K562 (cell line): ENCODE measurements around the gene CDC42BPB. TPM values are rescaled to one million over a fixed set of nuclear protein-coding genes. Genes with fewer than 3 reads are reported as not detected.

Experiments
- ATAC-seq: fragments of 200-7000 bp; cut with Tn5 transposase; 3 replicates; pipeline ENCODE4 v1.9.1; 2020; ENCODE audit warnings: moderate library complexity
- BruUV-seq: library from RNA; stranded (reverse); fragments of 400-500 nt; replicated peaks from 2 replicates; lab custom pipeline; 2021; lab: Mats Ljungman, UMichigan
- CTCF ChIA-PET: fragments of 300-600 bp; formaldehyde crosslinking; extraction: SDS; loops from one replicate; lab custom pipeline; 2021; ENCODE audit warnings: low intra/inter-chr PET ratio; lab: Yijun Ruan, JAX
- POLR2A ChIA-PET: fragments of 300-600, 350-650 bp; sonication (Branson Sonifier 250); formaldehyde crosslinking; extraction: SDS; loops from one replicate; lab custom pipeline; 2021; ENCODE audit warnings: antibody characterized with exemption, inconsistent platforms; lab: Yijun Ruan, JAX
- DNase-seq, 4 experiments: peaks; one replicate each; pipeline versions ENCODE4 v3.0.0 to v3.0.0-alpha.2; 2011 to 2018; ENCODE audit warnings: low spot score in 3 of 4, mixed read lengths in 3 of 4; ENCODE audit errors: extremely low read depth in 1 of 4
- FAIRE-seq: peaks from 2 replicates; lab custom pipeline; 2011; peaks lifted over from hg19 to GRCh38; lab: Jason Lieb, UNC
- H2AFZ ChIP-seq: 2 replicates; pipeline ENCODE4 v1.6.0; 2011; ENCODE audit warnings: low read depth, low read length, control low read depth, inconsistent platforms
- H3K27ac ChIP-seq: fragments of 200-600 bp; 3 replicates; pipeline ENCODE4 v1.8.0; 2011; ENCODE audit warnings: low read depth, mild to moderate bottlenecking, control low read depth, inconsistent platforms, low read length, moderate library complexity, mixed read lengths; ENCODE audit errors: extremely low read depth
- H3K27me3 ChIP-seq, 2 experiments: fragments of 300-600 bp in 1 of 2; 2 replicates in 1 of 2; 3 replicates in 1 of 2; pipeline versions ENCODE4 v1.6.0 to v1.8.0; 2011; ENCODE audit warnings: inconsistent platforms in 2 of 2, low read length in 2 of 2, mild to moderate bottlenecking in 1 of 2, mixed read lengths in 1 of 2, moderate library complexity in 1 of 2; ENCODE audit not compliant: control insufficient read depth in 2 of 2, insufficient read depth in 2 of 2
- H3K36me3 ChIP-seq: fragments of 300-600 bp; 3 replicates; pipeline ENCODE4 v1.8.0; 2011; ENCODE audit warnings: mild to moderate bottlenecking, low read length, inconsistent platforms; ENCODE audit not compliant: control insufficient read depth, insufficient read depth
- H3K4me1 ChIP-seq, 2 experiments: fragments of 200-600 bp in 1 of 2; replicated peaks in 1 of 2; 2 replicates in 1 of 2; 3 replicates in 1 of 2; pipeline versions ENCODE4 v1.5.1 to v1.8.0; 2011; ENCODE audit warnings: inconsistent platforms in 2 of 2, low read length in 2 of 2, mild to moderate bottlenecking in 1 of 2, mixed read lengths in 1 of 2, moderate library complexity in 1 of 2; ENCODE audit not compliant: control insufficient read depth in 2 of 2, insufficient read depth in 2 of 2
- H3K4me2 ChIP-seq: 2 replicates; pipeline ENCODE4 v1.6.1; 2011; ENCODE audit warnings: low read length, control low read depth, inconsistent platforms, mixed read lengths; ENCODE audit not compliant: insufficient read depth
- H3K4me3 ChIP-seq: fragments of 200-600 bp; sonication (generic), shearing (Covaris generic); 2 replicates; pipeline ENCODE4 v1.5.1; 2016; ENCODE audit warnings: control low read depth, inconsistent platforms
- H3K79me2 ChIP-seq: fragments of 200-600 bp; 3 replicates; pipeline ENCODE4 v1.8.0; 2011; ENCODE audit warnings: low read length, inconsistent platforms; ENCODE audit not compliant: control insufficient read depth, insufficient read depth
- H3K9ac ChIP-seq, 2 experiments: 2 replicates each; pipeline versions ENCODE4 v1.6.0 to v1.6.1; 2011; ENCODE audit warnings: low read depth in 2 of 2, low read length in 2 of 2, control low read depth in 1 of 2, inconsistent platforms in 1 of 2, mild to moderate bottlenecking in 1 of 2, mixed read lengths in 1 of 2; ENCODE audit not compliant: insufficient read depth in 1 of 2
- H3K9me1 ChIP-seq: one replicate; pipeline ENCODE4 v1.6.0; 2011; ENCODE audit warnings: inconsistent platforms, mild to moderate bottlenecking, low read length, moderate library complexity; ENCODE audit not compliant: control insufficient read depth, insufficient read depth
- H3K9me3 ChIP-seq: replicated peaks from 2 replicates; pipeline ENCODE4 v1.5.1; 2011; ENCODE audit warnings: low read depth, low read length, inconsistent platforms; ENCODE audit not compliant: control insufficient read depth, insufficient read depth
- H4K20me1 ChIP-seq: replicated peaks from 2 replicates; pipeline ENCODE4 v1.6.1; 2011; ENCODE audit warnings: low read length, inconsistent platforms, mixed read lengths; ENCODE audit not compliant: control insufficient read depth, insufficient read depth
- ARID2 ChIP-seq: fragments of 450-650 bp; IDR thresholded peaks from 2 replicates; pipeline ENCODE4 v1.6.1; 2017; ENCODE audit warnings: antibody characterized with exemption, mild to moderate bottlenecking
- EP300 ChIP-seq: IDR thresholded peaks from 2 replicates; pipeline ENCODE4 v1.6.1; 2012; ENCODE audit warnings: low read length, improper control_type of control experiment
- MCM7 ChIP-seq, 2 experiments: fragments of 450-650 bp; IDR thresholded peaks; 2 replicates each; pipeline ENCODE4 v1.6.1; 2016 to 2018
- ZNF23 ChIP-seq: fragments of 250-450 bp; sonication (Bioruptor Pico); IDR thresholded peaks from 2 replicates; pipeline ENCODE4 v1.4.0; 2020; ENCODE audit warnings: mild to moderate bottlenecking
- ZNF740 ChIP-seq, 3 experiments: fragments of 200-800 bp in 1 of 3; sonication (Bioruptor generic) in 1 of 3; sonication (generic) in 1 of 3; formaldehyde crosslinking in 1 of 3; IDR thresholded peaks; 2 replicates each; pipeline versions ENCODE4 v1.6.1 to v1.8.0; 2016 to 2022; ENCODE audit warnings: mild to moderate bottlenecking in 2 of 3, missing compliant biosample characterization in 2 of 3, missing genetic modification characterization in 2 of 3, missing genetic modification reagents in 1 of 3
- WGBS: fragments of 100-300 bp; shearing (Covaris generic); methylation state at CpG from one replicate; pipeline ENCODE4 v1.1.6; 2016; ENCODE audit warnings: low coverage, mixed read lengths; ENCODE audit not compliant: insufficient coverage; ENCODE audit errors: missing lambda C conversion rate; 5-methylcytosine and 5-hydroxymethylcytosine counted together
- in situ Hi-C: fragments of 300-500 bp; cut with MboI; formaldehyde crosslinking; loops from 4 replicates; pipeline ENCODE4 v1.15.0; 2018; ENCODE audit warnings: inconsistent platforms, mixed read lengths
- intact Hi-C: fragments of 100-400 bp; cut with micrococcal nuclease; formaldehyde crosslinking; loops from 2 replicates; pipeline ENCODE4 v1.14.2; 2022
- polyA plus RNA-seq, 8 experiments: library from polyadenylated mRNA; depleted of rRNA in 4 of 8; stranded (reverse) in 5 of 8; unstranded in 3 of 8; fragments of >200 nt; fragmentation: Nextera tagmentation in 2 of 8; fragmentation: Illumina TruSeq in 1 of 8; extraction: Ambion mirVana in 2 of 8; extraction: Trizol in 1 of 8; gene quantifications; 2 replicates each; pipeline versions ENCODE4 v1.2.1 to v1.2.3, GENCODE V29; 2011 to 2014; ENCODE audit warnings: inconsistent platforms in 1 of 8, missing spikeins in 1 of 8
- total RNA-seq, 7 experiments: library from RNA; depleted of rRNA in 6 of 7; stranded (reverse); fragments of >200 nt in 6 of 7; fragmentation: Illumina TruSeq in 2 of 7; extraction: Trizol in 2 of 7; gene quantifications; 2 replicates each; pipeline versions ENCODE4 v1.2.1 to v1.2.3, GENCODE V29; 2011 to 2021; ENCODE audit warnings: low replicate concordance in 1 of 7

The CDC42BPB gene
- total and polyA plus RNA-seq, 9 of the 15 experiments (the other 6 are each of a cell fraction or from before 2014, with no cell fraction given), result 0.07 to 24.3 (median 12.6) TPM

GRCh38 chr14:103001651-103002396, 55.5 kb downstream of the CDC42BPB start:
- WGBS, result 77% methylated on average over 29 of the region's 37 CpGs
- ChIA-PET CTCF (no interaction called here), POLR2A (interaction anchor here (0.6 to 0.8 kb wide), 3 partner anchors 35 to 499 kb away, joined by 3 read pairs; no protein-coding TSS in a partner anchor)
- no peak overlapping the region for H3K27ac ChIP-seq
- H2AFZ ChIP-seq, result no peak overlapping the region
- peaks cover 19 to 28% of the 10 kb centered on the region in 2 experiments; a peak in 4 of 5 replicates for H3K4me1 ChIP-seq
- no peak for FAIRE-seq
- no peak overlapping the region for H3K4me3 ChIP-seq
- BruUV-seq, result no TSS peak
- no peak for ATAC-seq
- no peak overlapping the region for H3K4me2 ChIP-seq
- H4K20me1 ChIP-seq, result no peaks in the 10 kb centered on the region
- H3K9me1 ChIP-seq, result peaks cover 3% of the 10 kb centered on the region
- no peak for DNase-seq
- H3K36me3 ChIP-seq, result peaks cover 7% of the 10 kb centered on the region; the same call in 2 of the 3 replicates
- H3K27me3 ChIP-seq, result no peaks in the 10 kb centered on the region
- H3K79me2 ChIP-seq, result no peaks in the 10 kb centered on the region
- H3K9me3 ChIP-seq, result no peaks in the 10 kb centered on the region
- in situ Hi-C loops (no loop called here), intact Hi-C loops (no loop called here)
- peak overlapping the region in 1 of 2 experiments; percentile 76; a peak in 1 of 4 replicates for H3K9ac ChIP-seq
- TF ChIP-seq ZNF23 (CRISPR knock-in tag) (no peak), ARID2 (no peak), MCM7 (IDR thresholded peaks at IDR 0.05) (no peak), ZNF740 (CRISPR knock-in tag; IDR thresholded peaks at IDR 0.05) (no peak), ZNF740 (tag; IDR thresholded peaks at IDR 0.05) (no peak), EP300 (no peak)
